Liver (tissue), 9 donors: ENCODE results near the gene WFDC6. TPM values are rescaled to one million over a fixed set of nuclear protein-coding genes. Genes with fewer than 3 reads are reported as not detected.

ENCODE experiments used
- DNase-seq: peaks from one replicate; pipeline ENCODE4 v3.0.0-alpha.2; 2017; ENCODE audit warnings: low spot score
- H3K27ac ChIP-seq, 2 donors: one replicate each; pipeline ENCODE4 v1.7.0; 2013; ENCODE audit warnings: inconsistent platforms in 2 of 2, low read length in 2 of 2, control low read depth in 1 of 2, low read depth in 1 of 2, mild to moderate bottlenecking in 1 of 2
- H3K27me3 ChIP-seq, 4 donors: one replicate each; pipeline versions ENCODE4 v1.6.1 to v1.7.0; 2013; ENCODE audit warnings: low read length in 3 of 4, inconsistent platforms in 1 of 4, mild to moderate bottlenecking in 1 of 4, moderate library complexity in 1 of 4; ENCODE audit not compliant: control insufficient read depth in 4 of 4, insufficient read depth in 4 of 4
- H3K36me3 ChIP-seq, 4 donors: one replicate each; pipeline versions ENCODE4 v1.6.1 to v1.7.0; 2013; ENCODE audit warnings: low read length in 3 of 4, mild to moderate bottlenecking in 3 of 4, low read depth in 1 of 4, moderate library complexity in 1 of 4; ENCODE audit not compliant: control insufficient read depth in 4 of 4, insufficient read depth in 3 of 4
- H3K4me1 ChIP-seq, 4 donors: one replicate each; pipeline versions ENCODE4 v1.6.1 to v1.7.0; 2013; ENCODE audit warnings: low read length in 3 of 4, mild to moderate bottlenecking in 3 of 4, moderate library complexity in 1 of 4; ENCODE audit not compliant: control insufficient read depth in 4 of 4, insufficient read depth in 4 of 4
- H3K4me3 ChIP-seq, 3 donors: one replicate each; pipeline versions ENCODE4 v1.6.1 to v1.7.0; 2013; ENCODE audit warnings: low read length in 3 of 3, control low read depth in 1 of 3, low read depth in 1 of 3, mild to moderate bottlenecking in 1 of 3
- H3K9ac ChIP-seq, 2 donors: one replicate each; pipeline ENCODE4 v1.7.0; 2013; ENCODE audit warnings: low read length in 2 of 2, mild to moderate bottlenecking in 2 of 2, moderate library complexity in 2 of 2, control low read depth in 1 of 2, low read depth in 1 of 2
- H3K9me3 ChIP-seq, 4 donors: one replicate each; pipeline versions ENCODE4 v1.6.1 to v1.7.0; 2013; ENCODE audit warnings: low read length in 3 of 4; ENCODE audit not compliant: control insufficient read depth in 4 of 4
- ATF3 ChIP-seq: IDR thresholded peaks from 2 replicates; pipeline ENCODE4 v1.6.1; 2016; ENCODE audit warnings: antibody characterized with exemption
- CTCF ChIP-seq: fragments of 150-350 bp; IDR thresholded peaks from 2 replicates; pipeline ENCODE4 v1.5.1; 2017; ENCODE audit warnings: improper control_type of control experiment, low read depth, low read length; ENCODE audit not compliant: missing input control
- EGR1 ChIP-seq, 2 donors: IDR thresholded peaks; 2 replicates each; pipeline ENCODE4 v1.6.1; 2016 to 2018; ENCODE audit warnings: antibody characterized with exemption in 2 of 2, low read depth in 2 of 2
- FOXA1 ChIP-seq: IDR thresholded peaks from 2 replicates; pipeline ENCODE4 v1.6.1; 2016; ENCODE audit warnings: antibody characterized with exemption
- FOXA2 ChIP-seq: IDR thresholded peaks from 2 replicates; pipeline ENCODE4 v1.6.1; 2016; ENCODE audit warnings: antibody characterized with exemption
- GABPA ChIP-seq, 2 donors: IDR thresholded peaks in 1 of 2; conservative IDR thresholded peaks in 1 of 2; 2 replicates each; pipeline ENCODE4 v1.6.1; 2016; ENCODE audit warnings: antibody characterized with exemption in 2 of 2, mild to moderate bottlenecking in 1 of 2, moderate library complexity in 1 of 2
- HNF4A ChIP-seq, 2 donors: conservative IDR thresholded peaks; 2 replicates each; pipeline ENCODE4 v1.6.1; 2016; ENCODE audit warnings: antibody characterized with exemption in 2 of 2, mild to moderate bottlenecking in 2 of 2
- HNF4G ChIP-seq: IDR thresholded peaks from 2 replicates; pipeline ENCODE4 v1.6.1; 2016; ENCODE audit warnings: antibody characterized with exemption
- JUND ChIP-seq, 2 donors: IDR thresholded peaks; 2 replicates each; pipeline ENCODE4 v1.6.1; 2016; ENCODE audit warnings: antibody characterized with exemption in 2 of 2
- MAX ChIP-seq: IDR thresholded peaks from 2 replicates; pipeline ENCODE4 v1.6.1; 2016; ENCODE audit warnings: antibody characterized with exemption
- NR2F2 ChIP-seq: IDR thresholded peaks from 2 replicates; pipeline ENCODE4 v1.6.1; 2016; ENCODE audit warnings: antibody characterized with exemption
- RAD21 ChIP-seq, 2 donors: IDR thresholded peaks; 2 replicates each; pipeline ENCODE4 v1.6.1; 2016; ENCODE audit warnings: antibody characterized with exemption in 2 of 2, mild to moderate bottlenecking in 2 of 2
- REST ChIP-seq: IDR thresholded peaks from 2 replicates; pipeline ENCODE4 v1.6.1; 2016; ENCODE audit warnings: antibody characterized with exemption, mild to moderate bottlenecking
- RXRA ChIP-seq, 2 donors: IDR thresholded peaks; 2 replicates each; pipeline ENCODE4 v1.6.1; 2017 to 2018; ENCODE audit warnings: antibody characterized with exemption in 2 of 2, mild to moderate bottlenecking in 1 of 2
- SP1 ChIP-seq: IDR thresholded peaks from 2 replicates; pipeline ENCODE4 v1.6.1; 2018; ENCODE audit warnings: antibody characterized with exemption, mild to moderate bottlenecking
- TAF1 ChIP-seq: conservative IDR thresholded peaks from 2 replicates; pipeline ENCODE4 v1.6.1; 2016; ENCODE audit warnings: antibody characterized with exemption, mild to moderate bottlenecking
- ZBTB33 ChIP-seq: IDR thresholded peaks from 2 replicates; pipeline ENCODE4 v1.6.1; 2016; ENCODE audit warnings: antibody characterized with exemption
- WGBS: extraction: QIAGEN DNeasy Blood & Tissue Kit; methylation state at CpG from one replicate; pipeline ENCODE4 v1.1.7; 2013; 5-methylcytosine and 5-hydroxymethylcytosine counted together
- polyA plus RNA-seq, 2 donors: library from polyadenylated mRNA; stranded (reverse) in 1 of 2; unstranded in 1 of 2; fragments of 200-250 nt in 1 of 2; fragments of >200 nt in 1 of 2; fragmentation: Nextera tagmentation in 1 of 2; extraction: Ambion mirVana in 1 of 2; gene quantifications; one replicate each; pipeline versions ENCODE4 v1.2.1 to v1.2.3, GENCODE V29; 2013 to 2015
- total RNA-seq, 2 donors: library from RNA; depleted of rRNA; stranded (reverse); fragments of >200 nt; gene quantifications; one replicate each; pipeline ENCODE4 v1.2.3, GENCODE V29; 2014
- donor health status: healthy.
- donor health status: healthy.
- donor health status: healthy.
- donor health status: healthy.
- donor health status: healthy.

Gene WFDC6
- total and polyA plus RNA-seq, 4 donors, result not detected

- peaks cover 0 to 4% (median 0%) of the 10 kb centered on the region in 4 donors for H3K27me3 ChIP-seq
- H3K4me3 ChIP-seq, result no peak overlapping the region
- DNase-seq, result no peak
- H3K4me1 ChIP-seq, result no peaks in the 10 kb centered on the region
- no peaks in the 10 kb centered on the region for H3K36me3 ChIP-seq
- TF ChIP-seq HNF4A (conservative IDR thresholded peaks at IDR 0.05), result no peak
- no peak for TF ChIP-seq MAX
- no peak for TF ChIP-seq FOXA1
- no peak for TF ChIP-seq SP1
- no peak for TF ChIP-seq FOXA2
- TF ChIP-seq NR2F2, result no peak
- TF ChIP-seq CTCF, result no peak
- TF ChIP-seq JUND (IDR thresholded peaks at IDR 0.05), result no peak
- TF ChIP-seq RAD21 (IDR thresholded peaks at IDR 0.05), result no peak
- no peak for TF ChIP-seq HNF4G
- TF ChIP-seq TAF1, result no peak
- no peak overlapping the region for H3K9ac ChIP-seq
- H3K9me3 ChIP-seq, result no peaks in the 10 kb centered on the region
- no peak overlapping the region for H3K27ac ChIP-seq
Measured at GRCh38 chr20:45581702-45582101, 42.4 kb upstream of the WFDC6 start.

GRCh38 chr20:45579184-45579583 lies 39.9 kb upstream of the WFDC6 start, which contains the start of gene WFDC8:
Gene WFDC8, minus strand, starts transcription at chr20:45579284. Its CDS starts 37 bp downstream, at chr20:45579247.
- WGBS, result 78% methylated on average over 4 of the region's 4 CpGs
- Histone ChIP-seq H3K9me3 (no peaks in the 10 kb centered on the region), H3K4me1 (no peaks in the 10 kb centered on the region), H3K27ac (no peak within 1 kb of the TSS), H3K4me3 (no peak within 1 kb of the TSS), H3K36me3 (no peaks in the 10 kb centered on the region), H3K9ac (no peak within 1 kb of the TSS), H3K27me3 (peaks cover 0 to 4% (median 0%) of the 10 kb centered on the region in 4 donors)
- TF ChIP-seq FOXA2 (no peak), EGR1 (IDR thresholded peaks at IDR 0.05; ENCODE audit: low read depth in 2 of 2) (no peak)
- no peak for DNase-seq

- H3K4me3 ChIP-seq, result no peak overlapping the region
- DNase-seq, result no peak
- TF ChIP-seq MAX (no peak), RXRA (IDR thresholded peaks at IDR 0.05) (no peak), ATF3 (no peak), ZBTB33 (no peak), CTCF (no peak), GABPA (IDR thresholded peaks at IDR 0.05 in 1 of 2, conservative IDR thresholded peaks at IDR 0.05 in 1 of 2) (no peak), HNF4G (no peak), FOXA2 (no peak), REST (no peak), FOXA1 (no peak), EGR1 (IDR thresholded peaks at IDR 0.05; ENCODE audit: low read depth in 2 of 2) (no peak), HNF4A (conservative IDR thresholded peaks at IDR 0.05) (no peak), NR2F2 (no peak), TAF1 (no peak), RAD21 (IDR thresholded peaks at IDR 0.05) (no peak)
Measured at GRCh38 chr20:45578231-45578630, 38.9 kb upstream of the WFDC6 start.

More at GRCh38 chr20:45578231-45578630, 38.9 kb upstream of the WFDC6 start:
- H3K4me1 ChIP-seq, result no peaks in the 10 kb centered on the region
- H3K9ac ChIP-seq, result no peak overlapping the region
- peaks cover 0 to 4% (median 0%) of the 10 kb centered on the region in 4 donors for H3K27me3 ChIP-seq
- 77% methylated on average over 1 of the region's 1 CpG for WGBS
- no peak overlapping the region for H3K27ac ChIP-seq
- H3K9me3 ChIP-seq, result no peaks in the 10 kb centered on the region
- no peaks in the 10 kb centered on the region for H3K36me3 ChIP-seq
